ENCODE measurements around the gene LRRC57.
A peak's percentile ranks its signal among the peaks of the same experiment; 100 is the strongest.
"Not testable (repeated sequence)": the region's sequence is repeated elsewhere in the genome, so short reads cannot be mapped to it uniquely, and the experiment has no call there.

LRRC57 gene

DNA sequence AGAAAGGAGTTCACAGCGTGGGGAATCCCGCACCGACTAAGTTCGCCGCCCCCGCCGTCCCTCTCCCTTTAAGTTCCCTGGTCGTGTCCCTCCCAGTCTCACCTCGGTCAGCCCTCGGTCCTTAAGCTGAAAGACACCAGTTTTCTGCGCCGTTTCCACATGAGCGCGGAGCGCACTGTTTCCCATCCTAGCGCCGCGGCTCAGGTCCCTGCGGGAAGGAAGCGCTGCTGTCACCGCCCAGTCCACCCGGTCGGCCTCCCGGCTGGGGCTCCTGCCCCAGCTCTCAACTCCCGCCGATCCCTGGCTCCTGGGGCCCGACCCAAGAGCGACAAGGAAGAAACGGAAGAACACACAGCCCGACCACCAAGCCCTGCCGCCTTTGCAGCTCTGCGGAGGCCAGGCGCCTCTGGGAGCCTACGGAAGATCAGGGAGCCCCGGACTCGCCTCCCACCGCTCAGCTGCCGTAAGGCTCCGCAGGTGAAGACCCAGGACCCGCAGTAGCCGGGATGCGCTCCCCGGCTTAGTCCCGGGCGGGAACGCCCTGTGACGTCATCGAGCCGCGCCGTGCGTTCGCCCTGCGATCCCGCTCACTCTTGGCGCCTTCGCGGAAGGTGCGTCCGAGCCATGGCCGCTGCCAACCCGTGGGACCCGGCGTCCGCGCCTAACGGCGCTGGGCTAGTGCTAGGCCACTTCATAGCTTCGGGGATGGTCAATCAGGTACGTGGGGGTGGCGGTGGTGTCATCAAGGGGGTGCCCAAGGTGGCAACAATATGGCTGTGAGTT lies at the start of gene LRRC57, which contains the start of gene HAUS2:
Gene LRRC57 (minus strand): TSS at position 545 of the 783 bp plus-strand sequence. CDS start 359 bp downstream, at position 186.
Gene HAUS2 (plus strand): TSS at position 590 of the 783 bp plus-strand sequence. CDS start 35 bp downstream, at position 625.
- DNase-seq (ENCODE audit: low spot score): peak; percentile 91

DNA sequence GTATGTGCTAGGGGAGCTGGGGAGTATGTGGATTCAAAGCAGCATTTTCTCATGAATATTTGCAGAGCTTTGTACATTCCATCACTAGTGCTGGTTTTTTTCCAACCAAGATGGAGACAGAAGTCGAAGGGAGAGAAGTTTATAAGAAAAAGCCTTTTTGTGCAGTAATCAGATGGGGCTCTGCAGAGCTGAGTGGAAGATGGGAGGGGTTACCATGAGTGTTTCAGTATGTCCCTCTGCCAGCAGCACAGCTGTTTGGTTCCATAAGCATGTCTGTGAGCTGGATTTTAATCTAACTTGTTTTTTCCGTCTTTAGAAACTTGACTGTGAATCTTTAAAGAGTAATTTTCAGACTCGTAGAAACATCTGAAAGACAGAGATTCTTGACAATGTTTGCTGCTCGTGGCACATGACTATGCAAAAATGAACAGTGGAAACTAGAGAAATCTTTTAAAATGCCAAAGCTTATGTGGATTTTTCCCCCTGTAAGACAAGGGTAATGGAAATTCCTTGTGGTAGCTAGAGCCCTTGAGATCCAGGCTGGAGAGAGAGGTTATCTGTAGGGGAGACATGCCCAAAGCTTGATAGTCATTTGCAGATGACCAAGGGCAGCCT lies 47.1 kb upstream of the LRRC57 start:
- no peak for DNase-seq (ENCODE audit: low spot score)

DNA sequence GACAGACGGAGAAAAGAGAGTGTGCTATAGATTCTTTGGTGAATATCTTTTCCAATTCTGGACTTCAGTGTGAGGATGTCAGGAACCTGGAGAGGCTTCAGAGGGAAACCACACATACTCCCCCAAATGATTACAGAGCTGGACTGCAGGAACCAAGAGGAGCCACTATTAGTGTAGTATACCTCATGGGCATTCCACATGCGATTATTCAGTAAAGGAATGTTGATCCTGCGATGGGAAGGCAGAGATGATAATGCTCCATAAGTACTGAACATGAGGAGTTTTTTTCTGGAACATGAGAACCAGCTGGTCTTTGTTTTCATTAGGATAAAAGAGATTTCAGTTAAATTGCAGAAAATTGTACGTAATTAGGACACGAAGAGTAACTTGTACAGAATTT lies 45.5 kb upstream of the LRRC57 start:
- no peak for DNase-seq (ENCODE audit: low spot score)

DNA sequence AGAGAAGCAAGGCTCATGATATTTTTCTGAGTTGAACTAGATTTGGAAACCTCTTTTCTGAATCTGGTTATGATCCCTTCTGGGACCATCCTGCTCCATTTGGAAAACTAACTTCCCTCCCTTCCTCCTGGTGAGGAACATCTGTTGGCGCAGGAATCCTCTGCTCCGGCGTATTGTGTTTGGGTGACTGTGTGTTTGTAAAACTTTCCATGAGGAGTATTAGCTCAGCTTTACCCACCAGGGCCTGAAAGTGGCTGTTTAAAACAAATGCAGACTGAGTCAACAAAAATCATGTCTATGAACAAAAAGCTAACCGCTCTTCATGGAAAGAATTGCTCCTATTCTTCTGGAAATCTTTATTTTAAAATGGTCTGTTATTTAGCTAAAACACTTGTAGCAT lies 44.5 kb upstream of the LRRC57 start:
- DNase-seq (ENCODE audit: low spot score): no peak

DNA sequence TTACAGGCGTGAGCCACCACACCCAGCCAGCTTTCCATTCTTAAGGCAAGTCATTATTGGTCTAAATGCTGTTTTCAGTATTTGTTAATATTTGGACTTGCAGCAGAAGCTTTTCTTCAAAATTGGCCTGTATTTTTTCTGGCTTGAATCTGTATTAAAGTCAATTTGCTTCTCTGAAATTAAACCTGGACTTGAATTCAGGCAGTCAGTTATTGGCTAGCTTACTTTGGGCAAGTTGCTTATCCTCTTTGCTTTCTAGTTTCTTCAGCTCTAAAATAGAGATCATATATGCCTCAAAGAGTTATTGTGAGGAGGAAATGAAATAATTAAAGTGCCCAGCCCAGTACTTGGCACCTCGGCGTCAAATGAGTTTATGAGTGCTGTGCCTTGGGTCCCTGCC lies 44.1 kb upstream of the LRRC57 start:
- no peak for DNase-seq (ENCODE audit: low spot score)

DNA sequence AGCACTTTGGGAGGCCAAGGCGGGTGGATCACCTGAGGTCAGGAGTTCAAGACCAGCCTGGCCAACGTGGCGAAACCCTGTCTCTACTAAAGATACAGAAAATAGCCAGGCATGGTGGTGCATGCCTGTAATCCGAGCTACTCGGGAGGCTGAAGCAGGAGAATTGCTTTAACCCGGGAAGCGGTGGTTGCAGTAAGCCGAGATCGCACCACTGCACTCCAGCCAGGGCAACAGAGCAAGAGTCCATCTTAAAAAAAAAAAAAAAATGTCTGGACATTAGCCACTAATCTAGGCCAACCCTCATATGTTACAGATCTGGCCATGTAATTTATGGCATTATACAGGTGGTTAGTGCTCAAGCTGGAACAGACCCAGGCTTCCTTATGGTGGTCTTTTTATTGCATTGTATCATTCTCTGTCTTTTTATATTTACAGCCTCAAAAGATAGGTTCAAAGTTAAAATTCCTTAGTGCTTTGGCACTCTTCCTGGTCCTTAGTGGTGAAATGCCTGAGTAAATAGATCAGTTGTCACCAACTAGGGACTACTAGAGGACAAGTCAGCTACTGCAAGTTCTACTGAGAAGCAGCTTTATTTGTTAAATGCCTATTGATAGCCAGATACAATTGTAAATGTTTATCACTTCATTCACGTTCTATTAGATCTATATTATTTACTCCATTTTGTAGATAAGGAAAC lies 42.8 kb upstream of the LRRC57 start:
- no peak for DNase-seq (ENCODE audit: low spot score)

DNA sequence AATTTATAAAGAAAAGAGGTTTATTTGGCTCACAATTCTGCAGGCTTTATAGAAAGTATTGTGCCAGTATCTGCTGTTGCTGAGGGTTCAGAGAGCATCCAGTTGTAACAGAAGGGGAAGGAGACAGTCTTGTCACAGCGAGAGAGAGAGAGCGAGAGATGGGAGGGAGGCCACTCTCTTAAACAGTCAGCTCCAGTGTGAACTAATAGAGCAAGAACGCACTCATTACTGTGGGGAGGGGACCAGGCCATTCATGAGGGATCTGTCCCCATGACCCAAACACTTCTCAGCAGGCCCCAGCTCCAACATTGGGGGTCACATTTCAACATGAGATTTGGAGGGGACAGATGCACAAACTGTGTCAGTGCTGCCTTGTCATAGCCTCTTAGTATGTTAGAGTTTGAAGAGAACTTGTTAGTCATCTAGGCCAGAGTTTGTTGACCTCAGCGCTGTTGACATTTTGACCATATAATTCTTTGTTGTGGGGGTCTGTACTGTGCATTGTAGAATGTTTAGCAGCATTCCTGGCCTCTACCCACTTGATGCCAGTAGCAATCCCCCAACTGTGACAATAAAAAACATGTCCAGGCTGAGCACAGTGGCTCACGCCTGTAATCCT lies 42.1 kb upstream of the LRRC57 start:
- no peak for DNase-seq (ENCODE audit: low spot score)

DNA sequence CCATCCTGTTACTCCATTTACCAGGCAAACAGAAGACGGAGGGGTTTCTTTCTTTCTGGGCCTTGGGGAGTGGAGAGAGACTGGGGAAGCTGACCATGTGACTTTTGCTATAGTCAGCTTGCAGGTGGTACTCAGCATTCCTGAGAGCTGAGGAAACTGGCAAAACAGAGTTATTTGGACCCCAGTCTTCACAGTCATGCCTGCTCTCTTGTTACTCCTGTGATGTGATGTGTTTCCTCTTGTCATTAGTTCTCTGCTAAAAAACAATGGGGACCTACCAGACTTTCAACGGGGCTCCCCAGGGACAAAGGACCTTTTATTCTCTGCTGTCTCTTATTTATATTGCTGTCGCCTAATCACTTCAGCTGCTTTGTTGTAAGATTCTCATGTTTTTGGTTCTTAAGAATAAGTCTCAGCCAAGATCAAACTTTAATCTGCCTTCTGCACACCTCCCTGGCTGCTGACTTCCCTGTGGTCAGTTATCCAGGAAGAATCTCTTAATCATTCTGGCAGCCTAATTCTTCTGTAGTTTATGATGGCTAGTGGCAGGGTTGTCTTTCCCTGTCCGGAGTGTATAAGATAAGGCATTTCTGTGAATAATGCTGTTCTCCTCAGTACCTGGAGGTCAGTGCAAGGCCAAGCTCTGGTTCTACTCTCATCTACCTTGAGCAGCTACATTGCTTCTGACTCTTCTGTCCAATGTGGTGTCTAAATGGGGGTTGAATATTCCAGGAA lies 35.6 kb upstream of the LRRC57 start:
- DNase-seq (ENCODE audit: low spot score): no peak

DNA sequence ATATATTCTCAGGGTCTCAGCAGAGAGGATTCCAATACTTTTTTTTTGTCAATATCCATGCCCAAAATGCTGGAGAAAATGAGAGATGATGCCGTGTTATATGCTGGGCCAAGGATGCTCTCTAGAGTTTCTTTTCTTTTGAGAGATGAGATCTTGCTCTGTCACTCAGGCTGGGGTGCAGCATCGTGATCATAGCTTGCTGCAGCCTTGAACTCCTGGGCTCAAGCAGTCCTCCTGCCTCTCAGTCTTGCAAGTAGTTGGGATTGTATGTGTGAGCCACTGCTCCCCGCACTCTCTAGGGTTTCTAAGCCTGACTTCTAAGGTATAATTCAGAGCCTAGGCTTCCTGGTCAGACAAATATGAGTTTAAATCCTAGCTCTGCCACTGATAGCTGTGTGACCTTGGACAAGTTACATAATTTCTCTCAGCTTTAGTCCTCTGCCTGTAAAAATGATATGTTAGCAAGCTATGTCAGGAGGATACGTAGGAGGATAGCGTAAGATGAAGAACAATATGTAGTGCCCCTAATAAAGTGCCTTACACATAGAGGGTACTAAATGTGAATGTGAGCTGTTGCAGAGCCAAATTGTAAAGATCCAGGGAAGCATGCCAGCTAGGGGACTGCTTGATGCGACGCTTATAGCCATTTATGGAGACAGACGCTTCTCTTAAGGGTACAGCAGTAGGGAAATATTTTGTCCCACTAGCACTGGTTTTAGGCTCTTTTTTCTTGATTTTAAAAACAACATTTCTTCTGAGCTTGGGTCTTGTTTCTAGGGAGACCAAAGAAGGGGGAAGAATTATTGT lies 34.2 kb upstream of the LRRC57 start:
- DNase-seq (ENCODE audit: low spot score): no peak

DNA sequence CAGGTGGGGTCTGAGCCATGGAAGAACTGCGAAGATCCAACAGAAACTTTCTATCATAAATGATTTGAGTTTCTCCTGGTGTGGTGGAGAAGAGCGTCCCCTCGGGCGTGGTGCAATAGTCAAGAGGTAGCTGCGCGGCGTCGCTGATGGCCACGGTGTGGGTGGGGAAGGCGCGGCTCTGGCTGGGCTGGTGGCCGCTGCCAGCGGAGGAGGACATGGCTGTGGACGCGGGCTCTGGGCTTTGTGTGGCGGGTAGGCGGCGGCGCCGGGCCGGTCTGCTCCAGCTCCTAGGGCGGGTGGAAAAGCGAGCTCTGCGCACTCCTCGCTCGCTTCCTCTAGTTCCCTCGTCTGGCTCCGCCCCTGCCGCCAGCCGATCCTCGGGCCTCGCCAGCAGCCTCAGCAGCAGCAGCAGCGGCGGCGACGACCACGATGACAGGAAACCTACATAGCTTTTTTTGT lies 32.7 kb upstream of the LRRC57 start:
- DNase-seq (ENCODE audit: low spot score): no peak

DNA sequence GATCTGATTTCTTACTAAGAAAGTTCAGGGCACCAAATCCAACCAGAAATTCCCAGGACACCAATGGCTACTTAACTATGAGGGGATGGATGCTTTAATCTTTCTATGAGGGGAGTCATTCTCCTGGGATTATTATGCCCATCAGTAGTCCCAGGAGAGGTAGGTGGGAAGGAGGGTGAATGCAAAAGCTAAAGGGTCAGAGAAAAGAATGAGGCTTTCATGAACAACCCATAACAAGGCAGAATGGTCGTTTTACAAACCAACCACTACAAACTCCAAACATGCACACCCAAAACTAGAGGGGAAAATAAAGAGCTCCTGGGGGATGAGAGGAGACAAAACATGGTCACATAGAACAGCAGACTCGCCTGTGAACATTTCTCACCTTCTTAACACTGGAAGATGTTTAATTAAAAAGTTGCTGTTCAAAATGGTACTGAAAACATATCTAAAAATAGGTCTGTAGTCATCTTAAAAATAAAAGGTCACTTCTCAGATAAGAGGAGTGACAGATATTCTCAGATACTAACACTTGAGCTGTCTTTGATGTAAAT lies 30.5 kb upstream of the LRRC57 start:
- DNase-seq (ENCODE audit: low spot score): no peak

DNA sequence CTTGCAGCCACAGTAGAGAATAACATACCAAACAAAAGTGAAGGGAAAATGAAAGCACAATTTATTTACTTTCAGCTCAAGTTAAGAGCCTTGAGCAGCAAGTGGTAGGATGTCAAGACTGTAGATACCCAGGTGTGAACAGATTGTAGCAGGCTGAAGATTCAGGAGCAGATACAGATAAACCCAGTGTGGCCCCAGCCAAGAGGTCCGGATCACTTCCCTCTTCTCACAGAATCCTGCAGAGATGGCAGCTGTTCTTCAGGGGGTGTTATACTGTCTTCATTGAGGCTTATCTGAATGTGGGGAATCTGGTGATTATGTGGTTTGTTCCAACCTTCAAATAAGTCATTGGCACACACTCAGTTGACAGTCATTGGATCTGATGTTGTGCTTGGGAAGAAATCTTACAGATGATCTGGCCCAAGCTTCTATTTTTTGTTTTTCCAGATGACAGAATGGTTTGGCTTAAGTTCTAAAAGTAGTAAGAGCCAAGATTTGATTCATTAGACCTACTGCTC lies 29.0 kb upstream of the LRRC57 start:
- DNase-seq (ENCODE audit: low spot score): no peak

DNA sequence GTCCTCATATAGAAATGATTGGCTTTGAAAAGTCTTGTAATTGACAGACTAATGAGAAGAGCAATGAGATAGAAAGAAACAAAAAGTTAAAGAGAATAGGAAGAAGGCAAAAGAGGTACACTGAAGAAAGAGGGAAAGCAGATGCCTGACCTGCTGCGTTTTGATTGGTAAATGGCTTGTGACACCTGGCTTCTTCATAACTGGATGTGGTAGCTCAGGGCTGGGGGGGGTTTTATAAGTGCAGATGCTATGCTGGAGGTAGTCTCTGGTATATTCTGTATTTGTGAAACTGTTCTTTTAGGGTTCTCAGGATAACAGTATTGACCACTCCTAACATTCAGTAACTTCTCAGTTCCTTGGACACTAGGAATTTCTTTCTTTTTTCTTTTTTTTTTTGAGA lies 28.2 kb upstream of the LRRC57 start:
- DNase-seq (ENCODE audit: low spot score): no peak

DNA sequence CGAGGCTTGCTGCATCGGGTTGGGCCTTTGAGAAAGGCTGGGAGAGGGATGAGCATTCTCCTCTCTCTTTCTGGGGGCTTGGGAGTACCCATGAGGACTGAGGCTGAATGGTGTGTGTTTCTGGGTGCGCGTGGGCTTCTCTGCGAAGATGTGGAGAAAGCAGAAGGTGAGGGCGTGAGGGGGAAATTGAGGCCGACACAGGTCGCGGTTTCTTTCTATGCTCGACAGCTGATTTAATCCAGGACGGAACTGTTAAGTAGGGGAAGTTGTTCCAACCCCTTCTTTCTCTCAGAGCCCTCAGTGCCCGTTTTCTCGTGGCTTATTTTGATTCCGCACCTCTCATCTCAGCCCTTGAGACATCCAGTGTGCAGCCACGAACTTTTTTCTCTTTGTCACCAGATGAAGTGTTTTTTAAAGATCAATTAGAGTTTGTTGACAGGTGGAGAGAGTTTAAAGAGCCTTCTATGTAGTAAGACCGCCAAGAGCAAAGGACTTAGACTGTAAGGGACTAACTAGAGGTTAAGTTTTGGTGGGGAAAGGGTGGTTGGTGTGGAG lies 27.5 kb upstream of the LRRC57 start:
- no peak for DNase-seq (ENCODE audit: low spot score)

DNA sequence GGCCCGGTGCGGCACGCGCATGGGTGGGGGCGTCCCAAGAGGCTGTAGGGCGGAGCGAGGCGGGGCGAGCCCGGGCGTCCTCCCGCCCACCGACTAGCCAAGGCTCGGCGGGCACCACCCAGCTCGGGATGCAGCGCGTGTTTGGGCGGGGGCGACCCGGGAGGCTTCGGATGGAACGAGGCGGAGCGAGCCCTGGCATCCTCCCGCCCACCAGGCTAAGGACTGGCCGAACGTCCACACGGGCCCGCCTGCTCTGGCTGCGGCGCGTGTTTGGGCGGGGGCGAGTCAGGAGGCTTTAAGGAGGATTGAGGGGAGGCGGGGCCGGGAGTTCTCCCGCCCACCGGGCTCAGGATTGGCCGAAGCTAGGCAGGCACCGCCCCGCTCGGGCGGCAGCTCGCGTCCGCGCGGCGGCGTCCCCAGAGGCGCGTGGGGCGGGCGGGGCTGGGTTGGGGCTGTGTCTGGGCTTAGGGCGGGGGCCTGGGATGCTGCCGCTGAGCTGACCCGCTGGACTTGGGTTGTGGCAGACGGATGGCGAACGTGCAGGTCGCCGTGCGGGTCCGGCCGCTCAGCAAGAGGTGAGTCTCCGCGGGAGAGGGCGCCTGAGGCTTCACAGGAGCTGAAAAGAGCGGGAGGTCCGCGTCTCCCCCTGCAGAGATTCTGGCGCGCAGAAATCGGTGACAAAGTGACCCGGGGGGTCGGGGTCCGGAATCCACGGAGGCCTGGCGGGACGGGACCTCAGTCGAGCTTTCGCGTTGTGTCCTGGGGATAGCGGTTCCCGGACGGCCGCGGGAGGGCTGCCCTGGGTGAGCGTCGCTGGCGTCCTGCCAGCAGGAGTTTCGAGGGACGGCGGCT lies 26.8 kb upstream of the LRRC57 start, which contains the start of gene STARD9:
Gene STARD9 (plus strand): TSS at position 419 of the 852 bp plus-strand sequence. CDS start 110 bp downstream, at position 529.
- peak; percentile 95 for DNase-seq (ENCODE audit: low spot score)

DNA sequence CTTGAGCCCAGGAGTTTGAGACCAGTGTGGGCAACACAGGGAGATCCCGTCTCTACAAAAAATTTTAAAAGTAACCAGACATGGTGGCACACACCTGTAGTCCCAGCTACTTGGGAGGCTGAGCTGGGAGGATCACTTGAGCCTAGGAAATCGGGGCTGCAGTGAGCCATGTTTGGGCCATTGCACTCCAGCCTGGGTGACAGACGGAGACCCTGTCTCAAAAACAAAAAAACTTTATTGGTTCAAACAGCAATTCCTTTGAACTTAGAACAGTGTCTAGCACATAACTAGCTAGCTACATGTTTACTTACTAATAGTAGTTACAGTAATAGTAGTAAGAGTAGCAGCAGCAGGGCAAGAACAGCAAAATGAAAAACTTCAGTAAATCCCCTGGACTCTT lies 10.1 kb upstream of the LRRC57 start:
- DNase-seq (ENCODE audit: low spot score): no peak

DNA sequence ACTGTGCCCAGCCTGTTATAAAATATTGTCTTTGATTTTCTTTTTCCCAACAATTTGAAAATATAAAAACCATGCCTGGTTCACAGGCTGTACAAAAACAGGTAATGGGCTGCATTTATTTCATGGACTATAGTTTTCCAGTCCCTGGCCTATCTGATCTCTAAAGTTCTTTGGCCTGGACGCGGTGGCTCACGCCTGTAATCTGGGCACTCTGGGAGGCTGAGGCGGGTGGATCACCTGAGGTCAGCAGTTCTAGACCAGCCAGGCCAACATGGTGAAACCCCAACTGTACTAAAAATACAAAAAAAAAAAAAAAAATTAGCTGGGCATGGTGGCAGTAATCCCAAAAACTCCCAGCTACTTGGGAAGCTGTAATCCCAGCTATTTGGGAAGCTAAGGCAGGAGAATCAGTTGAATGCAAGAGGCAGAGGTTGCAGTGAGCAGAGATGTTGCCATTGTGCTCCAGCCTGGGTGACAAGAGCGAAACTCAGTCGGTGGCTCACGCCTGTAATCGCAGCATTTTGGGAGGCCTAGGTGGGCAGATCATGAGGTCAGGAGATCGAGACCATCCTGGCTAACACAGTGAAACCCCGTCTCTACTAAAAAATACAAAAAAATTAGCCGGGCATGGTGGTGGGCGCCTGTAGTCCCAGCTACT lies 8.1 kb upstream of the LRRC57 start:
- not testable (repeated sequence) for DNase-seq (ENCODE audit: low spot score)

DNA sequence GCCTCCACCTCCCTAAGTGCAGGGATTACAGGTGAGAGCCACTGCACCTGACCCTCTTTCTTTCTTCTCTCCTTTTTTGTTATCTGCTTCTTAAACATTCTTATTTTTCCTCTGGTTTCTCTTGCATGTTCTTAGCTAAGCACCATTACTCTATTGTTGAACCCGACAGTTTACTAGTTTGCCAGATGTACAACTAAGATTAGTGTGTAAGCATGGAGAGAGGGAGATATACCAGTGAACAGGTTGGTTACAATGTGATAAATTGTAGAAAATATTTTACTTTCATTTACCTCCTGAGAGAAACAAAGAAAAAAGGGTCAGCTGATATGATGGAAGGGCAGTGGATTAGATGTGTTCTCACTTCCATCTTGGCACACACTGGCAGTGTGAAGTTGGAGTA lies 5.0 kb upstream of the LRRC57 start:
- no peak for DNase-seq (ENCODE audit: low spot score)
